HG02642 (cell line): ENCODE results near the gene MCRS1.

ENCODE experiments used
- ATAC-seq: cut with Tn5 transposase; IDR thresholded peaks from one replicate; pipeline ENCODE4 v1.9.1; 2021; ENCODE audit warnings: mild to moderate bottlenecking; ENCODE audit not compliant: unreplicated experiment, poor library complexity

Gene MCRS1

DNA sequence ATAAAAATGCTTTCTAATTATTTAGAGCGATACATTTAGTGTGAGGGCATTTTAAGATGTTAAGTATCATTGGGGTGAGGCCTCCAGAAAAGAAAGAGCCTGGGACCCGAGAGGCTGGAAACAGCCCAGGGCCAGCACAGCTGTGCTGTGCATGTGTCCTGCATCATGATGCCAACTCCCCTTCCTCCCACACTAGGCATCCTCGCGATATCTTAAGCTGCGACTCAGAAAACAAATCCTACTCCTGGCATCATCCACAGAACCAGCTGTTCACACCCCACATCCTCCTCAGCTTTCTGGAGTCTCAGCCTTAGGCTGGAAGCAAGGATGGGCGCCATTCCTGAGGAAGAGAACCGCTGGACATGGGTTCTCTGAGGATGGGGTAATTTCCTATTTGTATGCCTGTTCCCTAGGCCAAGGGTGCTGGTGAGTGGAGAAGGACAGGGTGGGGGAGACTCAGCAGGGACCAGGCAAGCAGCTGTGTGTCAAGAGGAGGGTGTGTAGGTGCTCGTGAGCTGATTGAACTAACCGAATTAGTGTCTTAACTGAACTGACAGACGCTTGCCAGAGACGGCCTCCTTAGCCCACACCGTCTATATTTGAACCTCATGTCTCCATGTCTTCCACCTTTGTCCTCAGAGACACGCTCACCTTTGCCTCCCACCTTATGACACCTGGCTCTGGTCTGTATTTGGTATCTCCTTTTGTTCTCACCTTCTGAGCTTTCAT is 15.6 kb upstream of the MCRS1 start:
- ATAC-seq, result no peak

DNA sequence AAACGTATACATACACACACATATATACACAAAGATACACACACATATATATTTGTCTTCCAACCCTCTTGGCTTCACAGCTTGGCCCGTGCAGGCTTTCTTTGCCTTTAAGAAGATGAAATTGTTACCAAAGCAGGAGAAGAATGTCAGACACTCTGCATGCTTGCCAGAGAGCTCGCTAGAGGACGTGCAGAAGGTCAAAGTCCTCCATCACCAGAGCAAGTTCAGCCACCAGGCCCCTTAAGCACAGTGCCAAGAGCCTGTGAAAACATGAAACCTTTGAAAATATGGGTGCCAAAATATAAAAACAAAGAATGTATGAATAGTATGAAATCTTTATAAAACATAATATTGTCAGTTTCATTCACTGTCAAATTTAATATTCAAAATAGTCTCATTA is 14.9 kb upstream of the MCRS1 start:
- no peak for ATAC-seq

GRCh38 chr12:49582201-49582600 is 14.3 kb upstream of the MCRS1 start:
- no peak for ATAC-seq

GRCh38 chr12:49580572-49581535 is 12.9 kb upstream of the MCRS1 start:
- ATAC-seq, result no peak

- no peak for ATAC-seq
Observed at GRCh38 chr12:49578471-49579112, 10.7 kb upstream of the MCRS1 start.

- ATAC-seq, result no peak
Observed at GRCh38 chr12:49577589-49578315, 9.8 kb upstream of the MCRS1 start.

GRCh38 chr12:49568442-49569162 is 660 bp upstream of the MCRS1 start:
- peak; percentile 20 for ATAC-seq

GRCh38 chr12:49567302-49567610 is 686 bp downstream of the MCRS1 start:
- peak; percentile 8 for ATAC-seq

DNA sequence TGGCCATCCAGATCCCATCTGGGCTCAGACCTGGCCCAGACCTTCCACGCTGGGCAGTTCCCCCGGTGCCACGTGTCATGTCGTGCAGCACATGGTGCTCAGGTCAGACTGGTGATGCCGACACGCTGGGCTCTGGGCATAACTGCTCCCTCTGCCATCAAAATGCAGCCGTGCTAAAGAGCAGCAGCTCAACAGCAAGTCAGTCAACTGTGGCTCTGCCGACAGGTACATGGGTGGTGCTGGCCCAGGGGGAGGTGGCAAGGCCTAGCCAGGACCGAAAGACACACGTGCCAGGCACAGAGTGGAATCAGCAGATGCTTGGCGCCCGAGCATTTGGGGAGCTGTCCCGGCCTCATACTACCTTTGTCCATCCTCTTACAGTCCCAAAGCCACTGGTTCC is 1.6 kb downstream of the MCRS1 start:
- ATAC-seq, result no peak

DNA sequence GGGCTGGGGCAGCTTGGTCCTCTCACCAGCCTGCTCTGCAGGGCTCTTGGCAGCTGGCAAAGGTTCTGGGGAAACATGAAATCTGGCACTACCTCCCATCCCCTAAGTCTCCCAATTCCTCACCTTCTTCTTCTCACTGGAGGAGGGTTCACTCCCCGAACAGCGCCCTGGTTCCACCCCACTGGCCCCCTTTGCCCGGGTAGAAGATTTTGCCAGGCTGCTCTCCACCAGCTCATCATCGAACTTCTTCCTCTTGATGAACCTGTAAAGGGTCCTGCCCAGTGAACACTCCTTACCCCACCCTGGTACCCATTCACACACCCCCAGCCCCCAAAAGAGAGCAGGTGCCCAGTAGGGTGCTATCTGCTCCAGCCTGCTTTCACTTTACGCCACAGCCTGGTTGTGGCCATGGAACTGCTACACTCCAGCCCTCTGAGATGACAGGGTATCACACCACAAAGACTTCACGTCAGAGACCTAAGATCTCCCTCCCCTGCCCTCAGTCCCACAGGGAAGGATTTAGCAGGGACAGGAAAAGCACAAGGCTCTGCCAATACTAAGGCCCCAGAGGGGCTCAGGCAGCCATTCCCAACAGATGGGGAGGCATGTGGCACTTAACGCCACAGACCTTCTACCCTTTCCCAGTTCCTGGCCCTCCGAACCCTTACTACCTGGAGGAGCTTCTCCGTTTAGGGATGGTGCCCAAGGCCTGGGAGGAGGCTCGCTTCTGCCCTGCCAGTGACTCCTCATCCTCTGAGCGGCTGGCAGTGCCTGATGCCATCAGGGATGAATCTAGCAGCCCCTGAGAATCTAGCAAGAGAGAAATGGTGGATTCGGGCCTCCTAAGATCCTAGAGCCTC is 2.3 kb downstream of the MCRS1 start:
- no peak for ATAC-seq

GRCh38 chr12:49564686-49565405 is 3.1 kb downstream of the MCRS1 start:
- no peak for ATAC-seq

GRCh38 chr12:49563951-49564685 is 3.8 kb downstream of the MCRS1 start:
- no peak for ATAC-seq

GRCh38 chr12:49562831-49563230 is 5.1 kb downstream of the MCRS1 start:
- ATAC-seq, result no peak

GRCh38 chr12:49562233-49562632 is 5.7 kb downstream of the MCRS1 start:
- no peak for ATAC-seq

- no peak for ATAC-seq
Observed at GRCh38 chr12:49560695-49561094, 7.2 kb downstream of the MCRS1 start.

GRCh38 chr12:49559011-49559675 is 8.8 kb downstream of the MCRS1 start:
- no peak for ATAC-seq

DNA sequence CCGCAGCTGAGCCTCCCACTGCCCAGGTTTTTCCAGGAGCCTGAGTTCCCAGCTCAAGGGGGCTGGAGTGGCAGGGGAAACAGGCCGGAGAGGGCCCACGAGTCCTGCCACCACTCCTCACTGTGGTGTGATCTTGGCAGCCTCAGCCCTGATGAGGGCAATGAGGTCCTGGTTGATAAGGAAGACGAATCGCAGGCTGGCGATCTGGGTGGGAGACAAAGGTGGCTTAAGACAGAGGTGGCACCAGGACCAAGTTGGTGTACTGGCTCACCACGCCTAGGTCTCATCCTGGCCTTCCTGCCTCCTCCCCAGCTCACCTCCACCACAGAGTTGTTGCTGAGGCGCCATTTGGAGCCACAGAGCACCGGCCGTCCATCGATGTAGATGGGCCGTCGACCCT is 9.4 kb downstream of the MCRS1 start:
- no peak for ATAC-seq
